ENCODE data around the gene TMCO6. TPM values are rescaled to one million over a fixed set of nuclear protein-coding genes. Genes with fewer than 3 reads are reported as not detected.
"Not testable (repeated sequence)": the region's sequence is repeated elsewhere in the genome, so short reads cannot be mapped to it uniquely, and the experiment has no call there.

TMCO6 gene
- total RNA-seq, 4 donors from 2014 or later: 22.3 to 61.6 (median 38.8) TPM

GRCh38 chr5:140664359-140665119 is 25.3 kb downstream of the TMCO6 start, which contains the start of gene WDR55:
Gene WDR55, plus strand, starts transcription at chr5:140664904. Its CDS starts 9 bp downstream, at chr5:140664913.
- Histone ChIP-seq H3K27ac (peak within 1 kb of the TSS; percentile 94), H3K27me3 (no peaks in the 10 kb centered on the region), H3K4me1 (peaks cover 28% of the 10 kb centered on the region), H3K4me3 (peak within 1 kb of the TSS; percentile 91), H3K9me3 (no peaks in the 10 kb centered on the region), H3K36me3 (peaks cover 63% of the 10 kb centered on the region)
- no peak for TF ChIP-seq CTCF (IDR thresholded peaks at IDR 0.05)
- peak in 1 of 2 donors; percentile 50 for TF ChIP-seq POLR2A (IDR thresholded peaks at IDR 0.05)
- TF ChIP-seq POLR2AphosphoS5 (IDR thresholded peaks at IDR 0.05): peak; percentile 7 to 74 (median 61)
- peak; percentile 98 to 99 for DNase-seq (ENCODE audit: low spot score in 2 of 2)
- 0% methylated on average over 24 of the region's 54 CpGs for WGBS

- H3K27me3 ChIP-seq; H3K9me3 ChIP-seq; DNase-seq (ENCODE audit: low spot score in 2 of 2); H3K27ac ChIP-seq; H3K4me3 ChIP-seq: not testable (repeated sequence)
- Histone ChIP-seq H3K4me1 (peaks cover 19% of the 10 kb centered on the region), H3K36me3 (peaks cover 85% of the 10 kb centered on the region)
- WGBS: 85% methylated on average over 3 of the region's 4 CpGs
Observed at GRCh38 chr5:140671035-140671434, 31.8 kb downstream of the TMCO6 start.

- Histone ChIP-seq H3K27me3 (no peaks in the 10 kb centered on the region), H3K27ac (no peak overlapping the region), H3K9me3 (no peaks in the 10 kb centered on the region), H3K4me3 (no peak overlapping the region), H3K4me1 (peaks cover 14% of the 10 kb centered on the region), H3K36me3 (peaks cover 91% of the 10 kb centered on the region)
- DNase-seq (ENCODE audit: low spot score in 2 of 2): no peak
- TF ChIP-seq CTCF (IDR thresholded peaks at IDR 0.05) (no peak), EP300 (IDR thresholded peaks at IDR 0.05) (no peak), POLR2AphosphoS5 (IDR thresholded peaks at IDR 0.05) (no peak)
- WGBS: 89% methylated on average over 1 of the region's 7 CpGs
Observed at GRCh38 chr5:140671472-140672125, 32.3 kb downstream of the TMCO6 start.

- H3K9me3 ChIP-seq: no peaks in the 10 kb centered on the region
- no peaks in the 10 kb centered on the region for H3K27me3 ChIP-seq
- no peak for DNase-seq (ENCODE audit: low spot score in 2 of 2)
- peaks cover 8% of the 10 kb centered on the region for H3K4me1 ChIP-seq
- WGBS: 44% methylated on average over 63 of the region's 70 CpGs
- peak overlapping the region; percentile 14 for H3K4me3 ChIP-seq
- no peak for TF ChIP-seq POLR2AphosphoS5 (IDR thresholded peaks at IDR 0.05)
- no peak for TF ChIP-seq EP300 (IDR thresholded peaks at IDR 0.05)
- no peak for TF ChIP-seq CTCF (IDR thresholded peaks at IDR 0.05)
- no peak for TF ChIP-seq POLR2A (IDR thresholded peaks at IDR 0.05)
- no peak overlapping the region for H3K27ac ChIP-seq
- peaks cover 94% of the 10 kb centered on the region for H3K36me3 ChIP-seq
Observed at GRCh38 chr5:140672455-140673186, 33.4 kb downstream of the TMCO6 start.

- H3K36me3 ChIP-seq: peaks cover 90% of the 10 kb centered on the region
- DNase-seq (ENCODE audit: low spot score in 2 of 2): no peak
- 88% methylated on average over 45 of the region's 45 CpGs for WGBS
Observed at GRCh38 chr5:140673187-140673976, 34.1 kb downstream of the TMCO6 start, which contains the start of gene DND1. Gene DND1, minus strand, starts transcription at chr5:140673576. Its CDS starts 34 bp downstream, at chr5:140673542.

More at GRCh38 chr5:140673187-140673976, 34.1 kb downstream of the TMCO6 start, which contains the start of gene DND1:
- Histone ChIP-seq H3K4me3 (peak within 1 kb of the TSS; percentile 14), H3K27me3 (no peaks in the 10 kb centered on the region), H3K27ac (no peak within 1 kb of the TSS), H3K4me1 (peaks cover 8% of the 10 kb centered on the region), H3K9me3 (no peaks in the 10 kb centered on the region)
- TF ChIP-seq EP300 (IDR thresholded peaks at IDR 0.05): no peak
- TF ChIP-seq POLR2AphosphoS5 (IDR thresholded peaks at IDR 0.05): no peak
- TF ChIP-seq POLR2A (IDR thresholded peaks at IDR 0.05): no peak
- no peak for TF ChIP-seq CTCF (IDR thresholded peaks at IDR 0.05)

Data from suprapubic skin (tissue), 4 donors.